ENCODE measurements around the gene GGCX. TPM values are rescaled to one million over a fixed set of nuclear protein-coding genes. Genes with fewer than 3 reads are reported as not detected.
"Not testable (repeated sequence)": the region's sequence is repeated elsewhere in the genome, so short reads cannot be mapped to it uniquely, and the experiment has no call there.

The GGCX gene
- polyA plus RNA-seq, 6 donors from 2014 or later, result 12.1 to 22.2 (median 16.2) TPM

DNA sequence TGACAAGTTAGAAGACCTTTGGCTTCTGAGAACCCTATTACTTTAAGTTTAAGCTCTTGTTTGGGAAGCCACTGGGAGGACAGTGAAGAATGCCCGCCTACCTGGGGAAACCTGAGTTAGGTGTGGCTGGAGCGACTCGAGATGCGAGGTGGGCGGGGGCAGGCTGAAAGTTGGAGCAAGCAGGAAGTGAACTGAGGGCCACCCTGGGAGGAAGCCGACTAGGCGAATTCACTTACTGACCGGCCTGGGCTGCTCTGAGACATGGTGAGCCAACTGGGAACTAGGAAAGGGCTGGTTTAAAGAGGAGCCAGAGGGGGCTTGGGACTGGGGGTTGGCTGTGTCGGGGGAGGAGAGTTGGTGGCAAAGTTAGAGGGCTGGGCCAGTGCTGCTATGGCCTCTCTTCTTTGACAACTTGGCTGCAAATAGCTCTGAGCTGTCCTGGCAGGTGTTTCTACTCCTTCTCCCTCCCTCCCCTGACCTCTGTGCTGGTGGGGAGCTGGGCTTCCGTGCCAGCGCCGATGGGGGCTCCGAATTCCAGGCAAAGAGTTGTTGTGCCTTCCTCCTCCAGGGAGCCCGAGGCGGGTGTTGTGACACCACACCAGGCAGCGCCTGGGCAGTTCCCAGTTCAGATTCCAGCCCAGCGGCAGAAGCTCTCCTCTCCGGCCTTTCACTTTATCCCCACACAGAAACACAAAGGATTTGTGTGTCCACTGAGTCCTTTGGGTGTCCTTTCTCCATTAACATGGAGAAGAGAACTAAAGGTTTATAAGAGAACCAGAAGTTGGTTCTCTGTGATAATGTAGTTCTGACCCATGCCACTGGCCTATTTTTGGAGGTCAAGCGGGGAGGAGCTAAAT is 16.3 kb upstream of the GGCX start, which contains the start of gene VAMP8:
TSS of gene VAMP8 (plus strand) at position 201 of the 857 bp plus-strand sequence. CDS start at position 262, 61 bp downstream.
- peak; percentile 47 for DNase-seq
- Mint-ChIP-seq H3K4me1 (peaks cover 33 to 46% (median 40%) of the 10 kb centered on the region in 3 donors), H3K36me3 (peaks cover 10 to 12% of the 10 kb centered on the region in 2 donors), H3K27me3 (peaks cover 0 to 2% (median 0%) of the 10 kb centered on the region in 3 donors), H3K27ac (peak within 1 kb of the TSS; percentile 85 to 98 (median 96)), H3K4me3 (peak within 1 kb of the TSS; percentile 84 to 98 (median 94)), H3K9me3 (no peaks in the 10 kb centered on the region)
- ATAC-seq (ENCODE audit: low read depth in 2 of 2), result peak; percentile 50 to 61

DNA sequence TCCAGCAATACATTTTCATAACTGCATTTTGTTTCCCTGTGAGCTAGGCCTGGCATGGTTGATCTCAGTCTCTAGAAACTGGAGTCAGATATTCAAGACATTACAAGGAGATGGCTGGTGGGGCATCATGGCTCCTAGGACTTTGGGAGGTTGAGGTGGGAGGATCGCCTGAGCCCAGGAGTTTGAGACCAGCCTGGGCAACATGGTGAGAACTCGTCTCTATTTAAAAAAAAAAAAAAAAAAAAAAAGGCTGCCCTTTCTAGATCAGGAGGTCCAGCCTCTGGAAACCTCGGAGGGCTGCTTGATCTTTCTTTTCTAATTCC is 15.7 kb upstream of the GGCX start:
- Mint-ChIP-seq H3K36me3 (peaks cover 6 to 7% of the 10 kb centered on the region in 2 donors), H3K27ac (peak overlapping the region in 5 of 6 donors; percentile 95 to 98 (median 96)), H3K27me3 (peaks cover 0 to 5% (median 0%) of the 10 kb centered on the region in 3 donors), H3K4me1 (peaks cover 29 to 41% (median 40%) of the 10 kb centered on the region in 3 donors), H3K4me3 (peak overlapping the region; percentile 84 to 98 (median 94)), H3K9me3 (no peaks in the 10 kb centered on the region)
- DNase-seq, result no peak
- no peak for ATAC-seq (ENCODE audit: low read depth in 2 of 2)

DNA sequence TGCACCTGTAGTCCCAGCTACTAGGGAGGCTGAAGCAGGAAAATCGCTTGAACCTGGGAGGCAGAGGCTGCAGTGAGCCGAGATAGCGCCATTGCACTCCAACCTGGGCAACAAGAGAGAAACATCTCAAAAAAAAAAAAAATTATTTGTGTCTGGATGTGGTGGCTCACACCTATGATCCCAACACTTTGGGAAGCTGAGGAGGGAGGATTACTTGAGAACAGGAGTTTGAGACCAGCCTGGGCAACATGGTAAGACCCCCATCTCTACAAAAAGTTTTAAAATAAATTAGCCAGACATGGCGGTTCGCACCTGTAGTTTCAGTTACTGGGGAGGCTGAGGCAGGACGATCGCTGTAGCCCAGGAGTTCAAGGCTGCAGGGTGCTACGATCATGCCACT is 14.4 kb upstream of the GGCX start:
- no peak overlapping the region for H3K27ac Mint-ChIP-seq
- no peaks in the 10 kb centered on the region for H3K36me3 Mint-ChIP-seq

DNA sequence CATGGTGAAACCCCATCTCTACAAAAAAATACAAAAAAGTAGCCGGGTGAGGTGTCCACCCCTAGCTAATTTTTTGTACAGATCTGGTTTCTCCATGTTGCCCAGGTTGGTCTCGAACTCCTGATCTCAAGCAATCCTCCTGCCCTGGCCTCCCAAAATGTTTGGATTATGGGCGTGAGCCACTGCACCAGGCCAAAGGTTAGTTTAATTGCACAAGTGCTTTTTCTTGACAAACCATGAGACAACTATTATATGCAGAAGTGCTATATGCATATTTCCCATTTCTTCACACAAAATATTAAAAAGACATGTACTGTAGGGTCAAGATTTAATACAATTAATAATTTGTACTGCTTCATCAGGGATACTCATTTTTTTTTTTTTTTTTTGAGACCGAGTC is 5.0 kb upstream of the GGCX start:
- H3K4me3 Mint-ChIP-seq, result no peak overlapping the region
- no peaks in the 10 kb centered on the region for H3K36me3 Mint-ChIP-seq
- DNase-seq, result no peak
- no peak for ATAC-seq (ENCODE audit: low read depth in 2 of 2)
- H3K27ac Mint-ChIP-seq, result no peak overlapping the region
- H3K4me1 Mint-ChIP-seq, result peaks cover 9 to 25% (median 21%) of the 10 kb centered on the region in 3 donors
- peaks cover 0 to 10% (median 8%) of the 10 kb centered on the region in 3 donors for H3K27me3 Mint-ChIP-seq
- no peaks in the 10 kb centered on the region for H3K9me3 Mint-ChIP-seq

More for the DNA sequence above, 14.4 kb upstream of the GGCX start:
- Mint-ChIP-seq H3K4me1 (peaks cover 29 to 35% (median 34%) of the 10 kb centered on the region in 3 donors), H3K27me3 (peaks cover 0 to 5% (median under 1%) of the 10 kb centered on the region in 3 donors), H3K4me3 (peak overlapping the region in 2 of 8 donors; percentile 20 to 91), H3K9me3 (no peaks in the 10 kb centered on the region)
- DNase-seq (no peak), ATAC-seq (ENCODE audit: low read depth in 2 of 2) (no peak)

- peak; percentile 58 to 59 for ATAC-seq (ENCODE audit: low read depth in 2 of 2)
- H3K27me3 Mint-ChIP-seq, result no peaks in the 10 kb centered on the region
- peaks cover 16 to 44% (median 40%) of the 10 kb centered on the region in 3 donors for H3K4me1 Mint-ChIP-seq
- H3K36me3 Mint-ChIP-seq, result no peaks in the 10 kb centered on the region
- peak; percentile 62 for DNase-seq
- peak overlapping the region; percentile 6 to 85 (median 56) for H3K27ac Mint-ChIP-seq
- H3K4me3 Mint-ChIP-seq, result peak overlapping the region in 6 of 8 donors; percentile 2 to 68 (median 30)
- no peaks in the 10 kb centered on the region for H3K9me3 Mint-ChIP-seq
Measured at GRCh38 chr2:85564144-85564563, 2.9 kb upstream of the GGCX start.

GRCh38 chr2:85560812-85561279 is 447 bp downstream of the GGCX start:
- no peak for DNase-seq
- Mint-ChIP-seq H3K9me3 (no peaks in the 10 kb centered on the region), H3K27ac (peak overlapping the region; percentile 92 to 98 (median 97))

GRCh38 chr2:85560403-85560726 is 928 bp downstream of the GGCX start:
- peak overlapping the region; percentile 90 to 99 (median 98) for H3K4me3 Mint-ChIP-seq
- peaks cover 18 to 44% (median 40%) of the 10 kb centered on the region in 3 donors for H3K4me1 Mint-ChIP-seq
- not testable (repeated sequence) for H3K9me3 Mint-ChIP-seq; ATAC-seq (ENCODE audit: low read depth in 2 of 2); DNase-seq; H3K36me3 Mint-ChIP-seq; H3K27me3 Mint-ChIP-seq
- peak overlapping the region in 5 of 6 donors; percentile 59 to 93 (median 81) for H3K27ac Mint-ChIP-seq

More at GRCh38 chr2:85560812-85561279, 447 bp downstream of the GGCX start:
- Mint-ChIP-seq H3K36me3 (peaks cover 0 to 5% of the 10 kb centered on the region in 2 donors), H3K27me3 (no peaks in the 10 kb centered on the region), H3K4me3 (peak overlapping the region; percentile 90 to 99 (median 98)), H3K4me1 (peaks cover 18 to 44% (median 40%) of the 10 kb centered on the region in 3 donors)
- ATAC-seq (ENCODE audit: low read depth in 2 of 2), result no peak

DNA sequence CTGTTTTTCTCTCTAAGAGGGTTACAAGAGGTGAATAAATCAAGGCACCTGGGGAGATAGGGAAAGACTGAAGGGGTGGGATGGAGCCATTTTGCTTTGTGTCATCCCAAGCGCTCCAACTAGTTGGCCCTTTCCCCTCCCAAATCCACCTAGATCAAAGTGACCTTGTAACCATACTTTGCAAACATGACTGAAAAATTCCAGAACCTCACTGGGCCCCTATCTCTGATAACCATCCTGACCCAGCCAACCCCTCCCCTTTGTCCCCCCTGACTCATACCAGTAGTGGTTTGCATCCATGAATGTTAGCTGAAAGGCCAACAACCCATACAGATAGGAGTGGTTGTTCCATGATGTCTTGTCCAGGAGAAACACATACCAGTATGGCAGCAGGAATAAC is 3.1 kb downstream of the GGCX start:
- Mint-ChIP-seq H3K4me1 (peaks cover 12 to 31% (median 31%) of the 10 kb centered on the region in 3 donors), H3K27me3 (no peaks in the 10 kb centered on the region), H3K9me3 (no peaks in the 10 kb centered on the region), H3K4me3 (peak overlapping the region in 2 of 8 donors; percentile 16 to 62), H3K36me3 (peaks cover 5 to 8% of the 10 kb centered on the region in 2 donors), H3K27ac (peak overlapping the region in 1 of 6 donors; percentile 34)
- DNase-seq (no peak), ATAC-seq (ENCODE audit: low read depth in 2 of 2) (no peak)

DNA sequence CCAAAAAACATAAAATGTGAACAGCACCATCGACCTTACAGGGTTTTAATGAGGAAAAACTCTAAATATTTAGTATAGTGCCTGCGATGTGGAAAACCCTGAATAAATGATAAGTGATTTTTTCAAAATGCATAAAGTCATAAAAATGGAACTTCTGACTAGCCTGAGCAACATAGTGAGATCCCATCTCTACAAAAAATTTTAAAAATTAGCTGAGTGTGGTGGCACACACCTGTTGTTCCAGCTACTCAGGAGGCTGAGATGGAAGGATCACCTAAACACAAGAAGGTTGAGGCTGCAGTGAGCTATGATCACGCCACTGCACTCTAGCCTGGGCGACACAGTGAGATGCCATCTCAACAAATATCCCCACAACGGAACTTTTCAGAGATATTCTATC is 4.2 kb downstream of the GGCX start:
- Mint-ChIP-seq H3K36me3 (peaks cover 5 to 8% of the 10 kb centered on the region in 2 donors), H3K27me3 (no peaks in the 10 kb centered on the region), H3K27ac (no peak overlapping the region), H3K4me1 (peaks cover 15 to 29% (median 27%) of the 10 kb centered on the region in 3 donors), H3K9me3 (no peaks in the 10 kb centered on the region), H3K4me3 (peak overlapping the region in 1 of 8 donors; percentile 62)
- ATAC-seq (ENCODE audit: low read depth in 2 of 2) (no peak), DNase-seq (no peak)

DNA sequence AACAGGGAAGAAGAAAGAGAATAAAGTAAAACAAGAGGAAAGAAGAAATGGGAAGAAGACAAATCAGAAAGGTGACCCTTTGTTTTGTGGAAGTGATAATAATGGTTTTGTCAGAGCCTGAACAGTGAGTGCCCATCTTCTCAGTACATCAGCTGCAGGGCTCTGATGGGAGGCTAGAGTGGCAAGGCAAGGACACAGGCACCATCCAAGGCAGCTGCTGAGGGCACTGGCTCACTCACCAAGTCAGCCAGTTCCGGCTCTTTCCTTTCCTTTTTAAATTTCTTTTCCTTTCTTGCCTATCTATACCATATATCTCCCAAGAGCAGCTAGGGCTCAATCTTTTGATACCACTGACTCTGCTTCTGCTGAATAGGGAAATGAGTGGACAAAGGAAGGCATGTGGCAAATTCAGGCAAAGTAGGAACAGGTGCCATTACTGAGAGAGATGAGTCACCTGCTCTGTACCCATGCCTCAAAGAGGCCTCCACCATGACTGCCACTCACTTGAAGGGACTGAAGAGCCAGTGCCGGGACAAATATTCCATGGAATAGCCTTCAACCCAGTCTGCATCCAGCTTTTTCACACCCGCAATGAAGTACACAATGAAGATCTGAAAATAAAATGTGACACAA is 6.2 kb downstream of the GGCX start:
- Mint-ChIP-seq H3K4me3 (peak overlapping the region in 1 of 8 donors; percentile 15), H3K9me3 (no peaks in the 10 kb centered on the region), H3K4me1 (peaks cover 8 to 21% (median 16%) of the 10 kb centered on the region in 3 donors), H3K27ac (peak overlapping the region in 1 of 6 donors; percentile 83), H3K27me3 (no peaks in the 10 kb centered on the region), H3K36me3 (peaks cover 5 to 8% of the 10 kb centered on the region in 2 donors)
- ATAC-seq (ENCODE audit: low read depth in 2 of 2) (no peak), DNase-seq (no peak)

- DNase-seq (no peak), ATAC-seq (ENCODE audit: low read depth in 2 of 2) (no peak)
- Mint-ChIP-seq H3K4me1 (peaks cover 6 to 12% (median 7%) of the 10 kb centered on the region in 3 donors), H3K27me3 (no peaks in the 10 kb centered on the region), H3K9me3 (no peaks in the 10 kb centered on the region), H3K27ac (peak overlapping the region in 1 of 6 donors; percentile 22), H3K4me3 (no peak overlapping the region), H3K36me3 (peaks cover 5 to 8% of the 10 kb centered on the region in 2 donors)
Measured at GRCh38 chr2:85553184-85553583, 8.1 kb downstream of the GGCX start.

DNA sequence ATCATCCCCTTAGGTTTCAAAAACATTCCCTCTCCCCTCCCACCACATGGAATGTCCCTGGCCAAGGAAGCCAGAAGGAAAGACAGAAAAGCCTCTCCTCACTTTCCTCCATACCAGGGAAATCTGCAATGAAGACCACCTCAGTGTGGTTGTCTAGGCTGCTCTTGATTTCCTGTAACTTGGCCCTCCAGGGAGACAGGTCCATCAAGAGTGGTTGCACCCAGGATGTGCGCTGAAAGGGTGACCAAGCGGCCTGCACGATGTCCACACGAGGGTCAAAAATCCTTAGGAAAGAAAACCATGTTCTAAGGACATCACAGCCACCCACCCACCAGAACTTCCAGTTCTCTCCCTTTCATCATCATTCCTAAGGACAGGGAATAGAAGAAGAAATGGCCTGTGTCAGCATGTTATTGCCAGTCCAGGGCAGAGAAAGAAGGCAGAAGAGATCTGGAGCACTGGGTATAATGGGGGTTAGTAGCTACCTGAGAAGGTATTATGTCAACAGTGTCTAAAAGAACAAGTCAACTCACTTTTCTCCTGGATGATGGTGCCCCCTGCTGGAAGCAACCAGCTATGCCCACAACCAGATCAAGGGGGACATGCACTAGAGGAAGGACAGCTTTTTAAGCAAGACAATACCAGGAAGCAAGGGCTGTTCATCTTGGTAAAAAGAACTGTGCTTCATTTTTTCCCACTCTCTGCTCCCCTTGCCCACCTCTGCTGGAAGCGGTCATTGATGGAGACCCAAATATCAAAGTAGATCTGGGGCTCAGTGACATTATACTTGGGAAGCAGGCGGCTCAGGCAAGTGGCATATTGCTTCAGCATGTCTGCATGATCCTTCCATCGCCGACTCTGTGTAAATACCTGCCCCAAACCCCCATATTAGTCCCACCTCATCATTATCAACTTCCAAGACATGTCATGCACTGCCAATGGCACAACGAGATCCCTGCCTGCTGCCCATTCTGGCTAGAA is 9.3 kb downstream of the GGCX start:
- Mint-ChIP-seq H3K27me3 (no peaks in the 10 kb centered on the region), H3K4me1 (peaks cover 6 to 12% (median 7%) of the 10 kb centered on the region in 3 donors), H3K27ac (peak overlapping the region in 3 of 6 donors; percentile 32 to 57 (median 51)), H3K4me3 (peak overlapping the region in 1 of 8 donors; percentile 33), H3K36me3 (peaks cover 5 to 8% of the 10 kb centered on the region in 2 donors), H3K9me3 (no peaks in the 10 kb centered on the region)
- DNase-seq, result peak; percentile 86
- peak; percentile 97 to 100 for ATAC-seq (ENCODE audit: low read depth in 2 of 2)

Measured in naive B cell (primary cell).